ENCODE data around the gene TRIM45.
"Not testable (repeated sequence)": the region's sequence is repeated elsewhere in the genome, so short reads cannot be mapped to it uniquely, and the experiment has no call there.

TRIM45 gene, protein sequence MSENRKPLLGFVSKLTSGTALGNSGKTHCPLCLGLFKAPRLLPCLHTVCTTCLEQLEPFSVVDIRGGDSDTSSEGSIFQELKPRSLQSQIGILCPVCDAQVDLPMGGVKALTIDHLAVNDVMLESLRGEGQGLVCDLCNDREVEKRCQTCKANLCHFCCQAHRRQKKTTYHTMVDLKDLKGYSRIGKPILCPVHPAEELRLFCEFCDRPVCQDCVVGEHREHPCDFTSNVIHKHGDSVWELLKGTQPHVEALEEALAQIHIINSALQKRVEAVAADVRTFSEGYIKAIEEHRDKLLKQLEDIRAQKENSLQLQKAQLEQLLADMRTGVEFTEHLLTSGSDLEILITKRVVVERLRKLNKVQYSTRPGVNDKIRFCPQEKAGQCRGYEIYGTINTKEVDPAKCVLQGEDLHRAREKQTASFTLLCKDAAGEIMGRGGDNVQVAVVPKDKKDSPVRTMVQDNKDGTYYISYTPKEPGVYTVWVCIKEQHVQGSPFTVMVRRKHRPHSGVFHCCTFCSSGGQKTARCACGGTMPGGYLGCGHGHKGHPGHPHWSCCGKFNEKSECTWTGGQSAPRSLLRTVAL

DNA sequence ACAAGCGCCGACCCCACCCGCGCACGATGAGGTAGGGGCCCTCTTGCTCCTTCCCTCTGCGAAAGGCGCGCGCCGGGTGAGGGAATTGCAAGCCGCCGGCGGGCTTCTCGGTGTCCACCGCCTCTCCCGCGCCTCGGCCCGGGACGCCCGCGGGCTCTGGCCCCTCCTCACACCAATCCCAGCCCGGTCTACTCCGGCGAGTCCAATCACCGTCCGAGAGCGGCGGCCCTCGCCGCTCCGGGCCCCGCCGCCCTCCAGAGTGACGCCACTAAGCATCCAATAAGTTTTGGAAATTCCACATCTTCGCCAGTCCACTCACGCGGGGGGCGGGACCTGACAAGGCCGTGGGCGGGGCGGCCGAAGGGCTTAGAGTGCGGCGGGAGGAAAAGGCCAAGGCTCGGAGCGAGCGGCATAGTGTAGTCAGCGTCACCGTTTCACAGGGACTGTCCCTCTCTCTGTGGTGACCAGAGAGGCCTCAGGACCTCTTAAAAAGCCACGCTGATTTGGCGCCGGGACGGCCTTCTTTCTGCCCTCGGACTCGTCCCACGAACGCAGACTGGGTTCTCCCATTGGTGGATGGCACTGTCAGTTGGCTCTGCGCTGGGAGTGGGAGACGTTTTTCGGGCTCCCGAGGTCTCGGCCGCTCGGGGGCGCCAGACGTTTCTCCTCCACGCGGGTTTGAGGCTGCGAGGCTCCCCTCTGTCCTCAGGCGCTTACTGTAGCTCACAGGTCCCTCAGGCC, at the start of gene TRIM45:
Gene TRIM45 (minus strand): TSS at position 161 of the 741 bp plus-strand sequence. CDS start 548 bp downstream, outside the sequence.
- peak; percentile 76 for DNase-seq

DNA sequence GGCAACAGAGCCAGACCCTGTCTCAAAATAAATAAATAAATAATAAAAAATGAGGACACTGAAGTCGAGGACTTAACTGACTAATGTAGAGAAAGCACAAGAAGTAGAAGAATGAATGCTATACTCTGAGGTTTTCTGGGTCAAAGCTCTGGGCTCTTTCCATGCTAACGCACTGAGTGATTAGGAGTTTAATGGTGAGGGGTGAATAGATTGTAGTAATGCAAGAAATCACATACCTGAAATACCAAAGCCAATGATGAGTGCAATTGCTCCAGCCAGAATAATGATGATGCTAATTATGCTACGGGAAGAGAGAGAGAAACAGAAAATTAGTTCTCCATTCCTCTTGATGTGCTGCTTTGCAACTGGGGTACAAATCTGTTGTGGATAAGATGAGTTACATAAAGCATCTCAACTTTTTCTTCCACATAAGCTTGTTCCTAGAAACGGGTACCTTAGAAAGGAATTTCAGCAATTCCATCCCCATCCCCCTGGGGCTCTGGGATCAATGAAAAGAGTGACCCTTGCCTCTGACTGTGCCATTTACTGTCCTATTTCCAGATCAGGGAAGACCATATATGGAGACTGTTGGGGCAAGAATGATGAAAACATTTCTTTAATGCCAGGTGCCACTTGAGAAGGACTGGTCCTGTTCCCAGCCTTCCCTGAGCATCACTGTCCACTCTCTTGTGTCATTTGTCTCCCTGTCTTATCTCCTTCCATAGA, 48.5 kb upstream of the TRIM45 start:
- no peak for DNase-seq

DNA sequence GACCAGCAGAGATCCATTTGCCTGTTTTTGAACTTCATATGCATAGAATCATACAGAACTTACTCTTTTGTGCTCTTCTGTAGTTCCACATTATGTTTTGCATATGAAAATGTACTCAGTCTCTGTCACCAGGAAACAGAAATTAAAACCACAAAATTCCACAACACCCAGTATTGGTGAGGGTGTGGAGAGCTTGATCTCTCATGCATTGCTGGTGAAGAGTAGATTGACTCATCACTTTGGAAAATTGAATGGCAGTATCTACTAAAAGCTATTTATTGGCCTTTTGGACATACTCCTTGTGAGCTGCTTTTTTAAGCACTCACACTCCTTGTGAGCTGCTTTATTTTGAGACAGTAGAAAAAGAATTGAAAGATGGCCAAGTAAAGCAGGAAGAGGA, 45.9 kb upstream of the TRIM45 start:
- no peak for DNase-seq

DNA sequence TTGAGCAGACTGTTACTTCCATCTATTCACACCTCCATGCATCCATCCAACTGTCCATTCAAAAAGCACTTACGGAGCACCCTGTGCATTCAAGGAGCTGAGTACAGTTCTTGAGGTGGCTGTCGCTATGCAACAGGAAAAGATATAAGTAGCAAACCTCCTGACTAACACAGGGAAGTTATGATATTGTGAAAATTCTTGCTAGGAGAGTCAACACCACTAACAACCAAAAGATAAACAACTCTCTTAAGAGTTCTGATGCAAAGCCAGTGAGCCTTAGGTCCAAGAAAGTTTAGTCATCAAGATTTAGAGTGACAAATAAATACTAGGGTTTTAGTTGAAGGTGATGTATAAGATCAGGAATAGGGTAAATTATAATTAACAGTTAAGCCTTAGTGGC, 44.5 kb upstream of the TRIM45 start:
- DNase-seq, result no peak

DNA sequence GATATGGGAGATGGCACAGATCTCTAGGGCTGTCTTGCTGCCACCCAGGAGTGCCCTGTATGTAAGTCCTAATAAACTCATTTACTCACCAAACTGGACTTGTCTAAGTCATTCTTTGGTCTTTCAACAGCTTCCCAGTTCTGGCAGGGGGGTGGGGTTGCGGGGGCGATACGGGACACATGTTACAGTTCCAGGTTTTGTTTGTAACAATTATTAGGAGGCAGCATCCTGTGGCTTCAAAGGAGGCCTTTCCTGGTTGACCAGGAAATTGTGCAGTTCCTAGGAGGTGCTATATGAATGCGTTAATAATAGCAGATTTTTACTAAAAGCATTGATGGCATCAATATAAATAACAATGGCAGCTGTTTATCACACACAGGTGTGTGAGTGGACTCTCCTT, 42.7 kb upstream of the TRIM45 start:
- no peak for DNase-seq

DNA sequence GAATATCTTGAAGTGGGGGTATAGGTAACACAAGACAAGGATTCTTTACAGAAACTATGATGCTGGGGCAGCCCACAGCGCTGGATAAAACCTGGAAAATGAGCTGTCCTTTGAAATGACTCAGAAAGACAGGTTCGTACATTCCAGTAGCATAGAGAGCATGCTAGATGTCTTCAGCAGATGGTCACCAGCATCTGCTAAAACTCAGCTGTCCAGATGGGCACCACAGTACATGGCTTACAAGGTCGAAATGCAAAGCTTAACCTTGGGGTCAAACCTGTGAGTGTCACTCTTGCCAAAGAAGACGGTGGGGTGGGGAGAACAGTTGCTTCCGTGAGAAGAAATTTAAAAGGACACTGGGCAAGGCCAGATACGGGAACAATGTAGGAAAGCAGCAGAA, 41.3 kb upstream of the TRIM45 start:
- no peak for DNase-seq

DNA sequence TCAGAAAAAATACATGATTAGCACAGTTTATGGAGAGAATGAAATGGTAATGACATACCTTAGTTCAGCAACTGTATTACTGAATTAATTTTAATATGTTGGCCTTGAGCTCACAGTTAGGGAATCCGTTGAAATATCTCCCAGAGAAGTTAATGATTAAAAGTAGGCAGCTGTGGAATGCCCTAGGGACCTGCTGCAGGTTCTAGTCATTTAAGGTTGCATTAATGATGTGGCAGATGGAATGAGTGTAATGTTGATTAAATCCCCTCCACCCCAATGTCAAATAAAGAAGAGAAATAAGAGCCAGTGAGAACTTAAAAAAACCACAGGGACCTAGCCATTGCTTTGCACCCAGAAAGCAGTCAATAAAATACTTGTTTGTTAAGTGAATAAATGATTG, 40.3 kb upstream of the TRIM45 start:
- no peak for DNase-seq

DNA sequence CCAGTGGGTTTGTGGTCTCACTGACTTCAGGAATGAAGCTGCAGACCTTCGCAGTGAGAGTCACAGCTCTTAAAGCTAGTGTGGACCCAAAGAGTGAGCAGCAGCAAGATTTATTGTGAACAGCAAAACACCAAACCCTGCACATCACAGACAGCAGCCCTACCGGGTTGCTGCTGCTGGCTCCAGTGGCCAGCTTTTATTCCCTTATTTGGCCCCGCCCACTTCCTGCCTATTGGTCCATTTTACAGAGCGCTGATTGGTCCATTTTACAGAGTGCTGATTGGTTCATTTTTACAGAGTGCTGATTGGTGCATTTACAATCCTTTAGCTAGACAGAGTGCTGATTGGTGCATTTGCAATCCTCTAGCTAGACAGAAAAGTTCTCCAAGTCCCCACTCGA, 29.8 kb upstream of the TRIM45 start:
- not testable (repeated sequence) for DNase-seq

DNA sequence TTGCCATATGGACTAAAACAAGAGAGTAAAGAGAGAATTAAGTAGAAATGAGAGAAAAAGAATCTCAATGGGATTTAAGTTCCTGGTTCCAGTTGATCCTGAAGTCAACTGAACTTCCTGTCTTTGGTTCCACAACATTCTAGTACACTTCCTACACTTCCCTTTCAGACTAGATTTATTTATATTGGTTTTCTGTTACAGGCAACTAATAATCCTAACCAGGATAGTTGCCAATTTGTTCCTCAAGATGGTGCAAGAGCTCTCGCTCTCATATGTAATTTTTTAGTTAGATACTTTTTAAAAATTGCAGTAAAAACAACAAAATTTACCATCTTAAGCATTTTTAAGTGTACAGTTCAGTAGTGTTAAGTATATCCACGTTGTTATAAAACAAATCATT, 28.8 kb upstream of the TRIM45 start:
- DNase-seq, result no peak

DNA sequence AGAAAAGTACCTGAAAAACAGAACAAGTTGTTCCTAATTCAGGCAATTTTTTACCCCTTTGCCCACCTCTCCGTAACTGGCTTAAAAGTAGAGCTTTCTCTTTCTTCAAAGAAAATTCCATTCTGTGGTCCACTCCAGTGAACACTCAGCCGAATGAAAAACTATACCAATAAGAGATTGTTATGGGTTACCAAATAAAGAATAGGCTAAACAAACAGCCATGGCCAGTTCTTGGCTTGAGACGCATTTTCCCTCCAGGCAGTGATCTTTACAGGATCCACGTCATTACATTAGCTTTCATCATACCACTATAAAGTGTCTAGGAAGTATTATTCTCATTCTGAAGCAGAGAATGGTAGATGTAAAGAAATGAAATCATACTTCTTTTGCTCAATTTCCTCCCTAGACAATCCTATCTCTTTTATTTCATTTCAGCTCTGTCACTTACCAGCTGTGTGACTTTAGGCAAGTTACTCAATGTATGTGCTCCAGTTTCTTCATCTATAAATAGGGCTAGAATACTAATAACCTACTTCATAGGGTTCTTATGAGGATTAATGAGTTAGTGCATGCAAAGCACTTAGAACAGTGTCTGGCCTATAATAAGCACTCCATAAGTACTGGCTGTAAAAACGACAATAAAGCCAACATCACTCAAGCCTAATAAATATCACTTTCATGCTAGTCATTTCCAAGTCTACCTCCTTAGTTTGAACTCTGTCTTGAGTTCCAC, 26.5 kb upstream of the TRIM45 start:
- DNase-seq, result no peak

DNA sequence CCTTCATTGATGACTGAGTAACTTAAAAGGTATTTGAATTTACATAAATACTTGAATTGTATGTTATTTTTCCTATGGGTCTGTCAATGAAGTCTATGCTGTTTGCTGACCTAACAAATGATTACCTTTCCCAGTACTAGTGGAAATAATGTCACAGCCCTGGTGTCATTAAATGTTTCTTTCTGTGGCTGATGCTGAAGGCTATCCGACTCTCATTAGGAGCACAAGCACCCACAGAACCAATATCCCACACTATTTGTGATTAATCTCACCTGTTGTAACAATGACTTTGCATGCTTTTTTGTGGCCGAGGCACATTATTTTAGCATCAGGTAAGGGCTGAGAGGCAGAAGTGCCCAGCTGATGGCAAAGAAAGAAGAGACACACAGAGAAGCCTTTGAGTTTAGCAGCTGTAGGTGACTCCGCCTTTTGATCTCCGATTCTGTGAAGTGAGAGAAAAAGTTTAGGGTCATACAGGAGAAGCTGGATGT, 25.8 kb upstream of the TRIM45 start:
- DNase-seq, result no peak

DNA sequence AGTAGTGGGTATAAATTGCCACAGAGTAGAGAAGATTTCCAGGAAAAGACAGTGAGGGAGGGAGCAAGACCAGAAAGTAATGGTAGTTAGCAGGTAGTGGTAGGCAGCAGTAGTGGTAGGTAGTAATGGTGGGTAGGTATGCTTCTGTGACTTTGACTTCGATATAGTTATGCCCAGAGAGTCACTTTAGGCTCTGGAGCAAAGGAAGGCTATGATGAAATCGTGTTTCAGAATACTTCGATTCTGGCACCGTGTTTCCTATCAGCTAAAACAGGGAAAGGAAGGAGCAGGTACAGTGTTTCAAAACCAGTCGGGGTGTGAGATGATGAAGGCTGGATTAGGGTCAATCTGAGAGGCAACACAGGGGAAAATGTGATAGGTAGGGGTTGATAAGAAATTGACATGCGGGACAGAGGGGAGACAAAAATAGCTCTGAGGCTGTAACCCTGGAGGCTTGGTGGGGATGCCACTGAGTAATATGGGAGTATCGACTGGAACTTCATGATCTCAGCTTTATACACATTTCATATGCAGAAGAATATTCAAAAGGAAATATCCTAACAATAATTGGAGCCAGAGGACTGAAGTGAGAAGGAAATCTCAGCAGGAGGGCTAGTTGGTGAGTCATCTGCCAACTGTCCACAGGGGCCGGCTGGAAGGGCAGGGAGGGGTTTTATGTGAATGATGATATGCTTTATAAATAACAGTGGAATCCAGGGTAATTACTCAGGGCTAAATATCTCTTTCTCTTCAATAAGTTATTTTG, 25.2 kb upstream of the TRIM45 start:
- no peak for DNase-seq

DNA sequence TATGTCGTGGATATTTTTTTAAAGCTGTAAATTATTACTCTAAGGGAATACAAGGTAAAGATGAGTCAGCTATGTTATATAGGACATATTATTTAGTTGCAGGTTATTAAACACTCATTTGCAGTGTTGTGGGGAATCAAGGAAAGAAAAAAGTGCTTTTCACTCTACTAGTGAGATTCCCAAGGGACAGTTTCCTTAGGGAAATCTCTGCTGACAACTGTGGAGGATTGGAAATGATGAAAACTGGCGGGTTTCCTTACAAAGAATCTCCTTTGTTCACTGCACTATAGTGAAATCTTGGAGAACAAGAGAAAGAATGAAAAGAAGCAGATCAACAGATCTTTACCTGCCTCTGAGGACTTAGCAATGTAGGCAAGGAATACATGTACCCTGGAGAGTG, 24.5 kb upstream of the TRIM45 start:
- DNase-seq, result no peak

DNA sequence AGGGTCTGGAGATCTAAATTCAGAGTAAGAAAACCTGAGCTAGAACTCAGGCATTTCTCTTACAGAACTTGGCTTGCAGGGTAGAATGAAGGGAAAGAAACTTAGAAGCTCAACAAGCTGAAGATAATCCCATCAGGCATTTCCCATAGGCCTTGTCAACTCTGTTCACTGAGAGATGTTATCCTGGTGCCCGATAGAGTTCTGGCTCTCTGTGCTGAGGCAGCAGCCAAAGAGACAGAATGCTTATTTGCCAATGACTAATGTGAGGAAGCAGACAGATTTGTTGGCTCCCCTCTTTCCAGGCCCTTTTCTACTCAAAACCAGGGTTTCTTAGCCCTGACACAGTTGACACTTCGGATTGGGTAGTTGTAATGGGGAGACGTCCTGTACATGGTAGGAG, 22.3 kb upstream of the TRIM45 start:
- DNase-seq, result no peak

DNA sequence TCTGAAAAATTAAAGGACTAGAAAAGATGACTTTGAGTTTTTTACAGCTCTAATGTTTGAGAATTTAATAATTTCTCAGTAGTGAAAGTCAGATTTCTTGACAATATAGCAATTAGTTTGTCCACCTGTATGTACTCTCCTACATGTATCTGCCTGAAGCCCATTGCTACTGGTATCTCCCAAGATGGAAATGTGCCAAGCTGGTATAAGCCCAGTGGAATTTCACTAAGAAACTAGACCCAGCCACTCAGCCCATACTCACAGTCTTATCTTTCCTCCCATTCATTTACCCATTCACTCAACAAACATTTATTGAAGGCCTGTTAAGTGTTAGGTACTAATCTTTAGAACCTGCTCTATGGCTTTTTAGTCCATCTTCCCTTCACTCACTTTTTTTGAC, 21.6 kb upstream of the TRIM45 start:
- no peak for DNase-seq

DNA sequence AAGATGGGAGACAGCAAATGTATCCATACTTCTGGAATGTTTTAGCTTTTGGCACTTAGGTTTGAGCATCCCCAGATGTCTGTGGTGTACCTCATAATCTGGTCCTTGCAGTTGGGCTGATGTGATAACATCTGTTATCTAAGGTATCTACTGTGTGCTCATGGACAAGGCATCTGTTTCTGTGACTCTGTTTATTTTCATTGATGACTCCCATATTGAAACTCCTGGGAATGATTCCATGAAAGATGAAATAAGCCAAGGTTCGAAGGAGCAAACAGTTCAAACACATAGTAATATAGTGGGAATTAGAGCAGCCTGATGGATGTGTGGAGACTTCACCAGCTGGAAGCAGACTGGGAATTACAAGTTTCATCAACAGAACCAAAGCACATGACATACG, 20.7 kb upstream of the TRIM45 start:
- no peak for DNase-seq

DNA sequence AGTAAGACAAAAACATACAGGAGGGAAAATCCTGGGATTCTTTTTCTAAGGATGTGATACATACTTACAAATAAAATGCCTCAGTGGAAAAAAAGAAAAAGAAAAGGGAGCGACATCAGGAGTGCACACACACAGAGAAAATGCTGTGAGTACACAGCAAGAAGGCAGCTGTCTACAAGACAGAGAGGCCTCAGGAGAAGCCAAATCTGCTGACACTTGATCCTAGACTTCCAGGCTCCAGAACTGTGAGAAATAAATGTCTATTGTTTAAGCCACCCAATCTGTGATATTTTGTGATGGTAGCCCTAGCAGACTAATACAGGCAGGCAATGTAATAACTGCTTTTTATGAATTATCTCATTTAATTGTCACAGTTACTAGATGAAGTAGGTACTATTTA, 17.0 kb upstream of the TRIM45 start:
- DNase-seq, result no peak

DNA sequence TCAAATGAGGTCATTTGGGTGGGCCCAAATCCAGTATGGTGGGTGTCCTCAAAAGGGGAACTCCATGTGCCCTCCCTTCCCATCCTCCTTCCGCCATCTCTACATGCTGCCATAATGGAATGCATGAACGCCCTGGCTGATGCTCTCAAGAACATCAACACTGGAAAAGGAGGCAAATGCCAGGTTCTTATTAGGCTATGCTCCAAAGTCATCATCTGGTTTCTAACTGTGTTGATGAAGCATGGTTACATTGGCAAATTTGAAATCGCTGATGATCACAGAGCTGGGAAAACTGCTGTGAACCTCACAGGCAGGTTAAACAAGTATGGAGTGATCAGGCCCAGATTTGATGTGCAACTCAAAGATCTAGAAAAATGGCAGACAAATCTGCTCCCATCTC, 16.6 kb upstream of the TRIM45 start:
- DNase-seq, result no peak

DNA sequence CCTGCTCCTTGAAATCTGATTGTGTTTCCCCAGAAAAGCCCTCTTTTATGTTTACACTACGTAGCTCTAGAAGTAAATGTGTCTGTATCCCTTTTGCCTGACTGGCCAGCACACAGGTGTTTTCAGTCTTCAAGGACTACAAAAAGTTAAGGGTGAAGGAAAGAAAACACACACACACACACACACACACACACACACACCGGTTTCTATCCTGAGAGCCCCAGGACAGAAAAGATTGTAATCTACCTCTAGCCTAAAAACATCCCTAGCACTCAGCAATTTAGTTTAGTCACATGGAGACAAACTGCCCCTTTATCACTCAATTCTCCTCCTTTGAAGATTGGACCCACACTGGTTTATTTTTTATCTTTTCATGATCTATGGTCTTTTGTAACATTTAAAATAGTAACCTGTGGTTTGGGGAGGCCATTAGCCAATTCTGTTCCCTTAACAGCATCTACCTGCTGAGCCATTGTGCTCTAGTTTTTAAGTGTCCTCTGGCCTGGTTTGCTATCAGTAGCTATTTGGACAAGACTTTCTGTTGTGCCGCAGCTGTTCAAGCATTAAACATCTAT, 15.8 kb upstream of the TRIM45 start:
- no peak for DNase-seq

DNA sequence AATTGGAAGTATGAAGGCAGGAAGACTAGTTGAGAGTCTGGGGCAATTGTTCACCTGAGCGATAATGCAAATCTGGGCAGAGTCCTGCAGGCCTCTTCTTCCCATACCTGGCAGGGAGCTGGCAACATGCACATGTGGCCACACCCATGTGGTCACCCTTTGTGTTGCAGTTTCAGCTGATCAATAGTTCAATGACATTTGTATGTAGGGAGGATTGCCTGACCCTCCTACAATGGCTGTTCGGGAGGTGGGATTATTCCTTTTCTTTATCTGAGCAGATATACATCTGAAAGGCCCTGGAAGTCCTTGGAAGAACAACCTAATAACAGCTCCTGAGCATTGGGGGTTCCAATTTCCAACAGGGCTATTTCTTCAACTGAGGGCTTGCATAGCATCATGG, 15.2 kb upstream of the TRIM45 start:
- no peak for DNase-seq

DNA sequence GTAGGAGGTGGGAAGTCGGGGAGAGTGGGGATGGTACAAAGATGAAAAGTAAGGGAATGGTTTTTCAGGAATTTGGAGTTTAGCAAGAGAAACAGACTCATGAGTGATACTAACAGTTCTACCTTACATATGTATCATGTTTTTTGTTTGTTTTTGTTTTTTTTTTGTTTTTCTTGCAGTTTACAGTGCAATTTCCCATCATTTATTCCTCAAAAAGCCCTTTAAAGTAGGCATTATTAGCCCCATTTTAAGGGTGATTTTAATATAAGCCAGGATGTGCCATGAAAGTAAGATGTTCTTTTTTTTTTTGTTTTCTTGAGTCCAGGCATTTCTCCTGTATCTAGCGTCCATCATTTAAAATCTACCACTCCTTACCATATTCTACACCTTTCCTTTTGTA, 13.8 kb upstream of the TRIM45 start:
- no peak for DNase-seq
